LNCaP clone FGC (cell line): ENCODE results near the gene POLR2L.

ENCODE experiments used
- DNase-seq: peaks from one replicate; pipeline ENCODE4 v3.0.0-alpha.2; 2011; ENCODE audit warnings: low read depth
- H3K4me3 ChIP-seq: 2 replicates; pipeline ENCODE4 v1.5.1; 2011; ENCODE audit warnings: mild to moderate bottlenecking, low read depth, low read length, control low read depth
- CTCF ChIP-seq: IDR thresholded peaks from 2 replicates; pipeline ENCODE4 v1.5.1; 2012; ENCODE audit warnings: mild to moderate bottlenecking; ENCODE audit not compliant: control insufficient read depth, insufficient read depth; ENCODE audit errors: extremely low read depth

POLR2L gene

GRCh38 chr11:849104-849824 is 6.9 kb upstream of the POLR2L start:
- DNase-seq: no peak
- peak overlapping the region; percentile 52 for H3K4me3 ChIP-seq
- no peak for TF ChIP-seq CTCF

- DNase-seq: no peak
- TF ChIP-seq CTCF: peak; percentile 74
- H3K4me3 ChIP-seq: no peak overlapping the region
These were observed 6.1 kb upstream of the POLR2L start for GRCh38 chr11:848380-848931.

GRCh38 chr11:847876-848275 is 5.5 kb upstream of the POLR2L start:
- no peak overlapping the region for H3K4me3 ChIP-seq
- TF ChIP-seq CTCF: no peak
- no peak for DNase-seq

GRCh38 chr11:846496-847098 is 4.3 kb upstream of the POLR2L start:
- DNase-seq: no peak
- no peak for TF ChIP-seq CTCF
- no peak overlapping the region for H3K4me3 ChIP-seq

- no peak for TF ChIP-seq CTCF
- DNase-seq: no peak
- no peak overlapping the region for H3K4me3 ChIP-seq
These were observed 3.7 kb upstream of the POLR2L start for GRCh38 chr11:845872-846495.

- H3K4me3 ChIP-seq: no peak overlapping the region
- DNase-seq: no peak
- no peak for TF ChIP-seq CTCF
These were observed 2.6 kb upstream of the POLR2L start for GRCh38 chr11:844693-845644.
